ENCODE results near the gene ITPRIP. TPM values are rescaled to one million over a fixed set of nuclear protein-coding genes. Genes with fewer than 3 reads are reported as not detected.

ITPRIP gene
- total RNA-seq, 3 donors from 2014 or later (not counting 1 experiment from before 2014, with no cell fraction given): 172 to 225 (median 176) TPM

- Histone ChIP-seq H3K36me3 (ENCODE audit: control insufficient read depth, insufficient read depth, low read length) (peaks cover 31% of the 10 kb centered on the region), H3K27me3 (ENCODE audit: control insufficient read depth, insufficient read depth, low read length) (no peaks in the 10 kb centered on the region), H3K9me3 (ENCODE audit: control insufficient read depth, insufficient read depth, low read length) (no peaks in the 10 kb centered on the region), H3K27ac (ENCODE audit: low read length) (no peak overlapping the region), H3K4me1 (ENCODE audit: control insufficient read depth, insufficient read depth, low read length) (peaks cover 53% of the 10 kb centered on the region), H3K4me3 (ENCODE audit: low read length) (no peak overlapping the region)
- DNase-seq: no peak
- Mint-ChIP-seq H3K4me1 (peaks cover 67 to 80% of the 10 kb centered on the region in 2 donors), H3K27me3 (ENCODE audit: low read depth in 2 of 2) (no peaks in the 10 kb centered on the region), H3K4me3 (no peak overlapping the region), H3K36me3 (no peaks in the 10 kb centered on the region), H3K27ac (peak overlapping the region; percentile 70 to 100), H3K9me3 (no peaks in the 10 kb centered on the region)
- ATAC-seq: no peak
- WGBS (ENCODE audit: insufficient coverage): 95% methylated on average over 5 of the region's 5 CpGs
- TF ChIP-seq CTCF (IDR thresholded peaks at IDR 0.05): no peak
- intact Hi-C loops (cut with micrococcal nuclease): loop anchor here (2.0 kb wide), 1 partner anchor 16 kb away; no protein-coding TSS in a partner anchor
These were observed 19.9 kb downstream of the ITPRIP start for GRCh38 chr10:104318326-104318725.

GRCh38 chr10:104317726-104318299 lies 20.5 kb downstream of the ITPRIP start:
- H3K4me1 ChIP-seq (ENCODE audit: control insufficient read depth, insufficient read depth, low read length): peaks cover 48% of the 10 kb centered on the region
- intact Hi-C loops (cut with micrococcal nuclease): loop anchor here (2.0 kb wide), 1 partner anchor 15 kb away; no protein-coding TSS in a partner anchor

GRCh38 chr10:104317269-104317710 lies 21.0 kb downstream of the ITPRIP start:
- no peaks in the 10 kb centered on the region for H3K36me3 Mint-ChIP-seq
- H3K27me3 ChIP-seq (ENCODE audit: control insufficient read depth, insufficient read depth, low read length): no peaks in the 10 kb centered on the region
- ATAC-seq (no peak), DNase-seq (no peak)
- intact Hi-C loops (cut with micrococcal nuclease): no loop called here
- H3K36me3 ChIP-seq (ENCODE audit: control insufficient read depth, insufficient read depth, low read length): peaks cover 42% of the 10 kb centered on the region
- H3K27ac Mint-ChIP-seq: peak overlapping the region; percentile 70 to 100
- no peaks in the 10 kb centered on the region for H3K9me3 Mint-ChIP-seq
- no peak overlapping the region for H3K27ac ChIP-seq (ENCODE audit: low read length)
- no peaks in the 10 kb centered on the region for H3K27me3 Mint-ChIP-seq (ENCODE audit: low read depth in 2 of 2)
- WGBS (ENCODE audit: insufficient coverage): 86% methylated on average over 6 of the region's 6 CpGs
- peaks cover 64 to 75% of the 10 kb centered on the region in 2 donors for H3K4me1 Mint-ChIP-seq
- no peaks in the 10 kb centered on the region for H3K9me3 ChIP-seq (ENCODE audit: control insufficient read depth, insufficient read depth, low read length)
- H3K4me1 ChIP-seq (ENCODE audit: control insufficient read depth, insufficient read depth, low read length): peaks cover 43% of the 10 kb centered on the region
- no peak for TF ChIP-seq CTCF (IDR thresholded peaks at IDR 0.05)
- H3K4me3 Mint-ChIP-seq: peak overlapping the region; percentile 17
- no peak overlapping the region for H3K4me3 ChIP-seq (ENCODE audit: low read length)

More at GRCh38 chr10:104317726-104318299, 20.5 kb downstream of the ITPRIP start:
- TF ChIP-seq CTCF (IDR thresholded peaks at IDR 0.05): no peak
- no peaks in the 10 kb centered on the region for H3K36me3 Mint-ChIP-seq
- no peak overlapping the region for H3K27ac ChIP-seq (ENCODE audit: low read length)
- H3K9me3 Mint-ChIP-seq: no peaks in the 10 kb centered on the region
- H3K4me3 Mint-ChIP-seq: peak overlapping the region; percentile 57
- WGBS (ENCODE audit: insufficient coverage): 87% methylated on average over 7 of the region's 7 CpGs
- no peaks in the 10 kb centered on the region for H3K27me3 ChIP-seq (ENCODE audit: control insufficient read depth, insufficient read depth, low read length)
- no peak for ATAC-seq
- peak overlapping the region; percentile 70 to 100 for H3K27ac Mint-ChIP-seq
- no peak for DNase-seq
- H3K36me3 ChIP-seq (ENCODE audit: control insufficient read depth, insufficient read depth, low read length): peaks cover 36% of the 10 kb centered on the region
- no peak overlapping the region for H3K4me3 ChIP-seq (ENCODE audit: low read length)
- H3K4me1 Mint-ChIP-seq: peaks cover 67 to 80% of the 10 kb centered on the region in 2 donors
- H3K9me3 ChIP-seq (ENCODE audit: control insufficient read depth, insufficient read depth, low read length): no peaks in the 10 kb centered on the region
- H3K27me3 Mint-ChIP-seq (ENCODE audit: low read depth in 2 of 2): no peaks in the 10 kb centered on the region

Measured in natural killer cell (primary cell).